IMR-90 (cell line): Measurements from ENCODE around the gene USP24.

Source experiments
- CEBPB ChIP-seq: IDR thresholded peaks from 2 replicates; pipeline ENCODE4 v1.6.1; 2012; ENCODE audit warnings: low read depth, low read length, improper control_type of control experiment
- CHD1 ChIP-seq: IDR thresholded peaks from 2 replicates; pipeline ENCODE4 v1.6.1; 2012; ENCODE audit warnings: low read depth, low read length, improper control_type of control experiment
- CTCF ChIP-seq: conservative IDR thresholded peaks from 2 replicates; pipeline ENCODE4 v1.5.1; 2012; ENCODE audit warnings: mild to moderate bottlenecking, low read depth, low read length, improper control_type of control experiment
- ELK1 ChIP-seq: fragments of 150-350 bp; IDR thresholded peaks from 2 replicates; pipeline ENCODE4 v1.6.1; 2016; ENCODE audit warnings: low read depth, mild to moderate bottlenecking, low read length, moderate library complexity, borderline replicate concordance
- MXI1 ChIP-seq: IDR thresholded peaks from 2 replicates; pipeline ENCODE4 v1.6.1; 2012; ENCODE audit warnings: low read depth, mild to moderate bottlenecking, low read length, moderate library complexity, borderline replicate concordance
- NFE2L2 ChIP-seq: fragments of 150-350 bp; IDR thresholded peaks from 2 replicates; pipeline ENCODE4 v1.6.1; 2016; ENCODE audit warnings: low read depth, mild to moderate bottlenecking, low read length
- POLR2A ChIP-seq: IDR thresholded peaks from 2 replicates; pipeline ENCODE4 v1.6.1; 2012; ENCODE audit warnings: mild to moderate bottlenecking, low read depth, low read length
- RCOR1 ChIP-seq: IDR thresholded peaks from 2 replicates; pipeline ENCODE4 v1.6.1; 2012; ENCODE audit warnings: mild to moderate bottlenecking, low read length, improper control_type of control experiment; ENCODE audit not compliant: insufficient replicate concordance
- SMC3 ChIP-seq: fragments of 150-350 bp; IDR thresholded peaks from 2 replicates; pipeline ENCODE4 v1.6.1; 2016; ENCODE audit warnings: low read depth, mild to moderate bottlenecking, antibody characterized with exemption, low read length, moderate library complexity
- USF2 ChIP-seq: fragments of 150-350 bp; IDR thresholded peaks from 2 replicates; pipeline ENCODE4 v1.6.1; 2017; ENCODE audit warnings: mild to moderate bottlenecking, antibody characterized with exemption, low read length, low read depth

- TF ChIP-seq SMC3 (no peak), CTCF (no peak), CEBPB (no peak), USF2 (no peak), POLR2A (no peak), MXI1 (no peak), CHD1 (no peak), RCOR1 (no peak), ELK1 (no peak), NFE2L2 (no peak)
Measured at GRCh38 chr1:55245781-55246180, 30.6 kb upstream of the USP24 start.
